DND-41 (cell line): ENCODE data around the gene DENND1A.

Experiments
- EZH2 ChIP-seq: IDR thresholded peaks from 3 replicates; pipeline ENCODE4 v1.6.1; 2012; ENCODE audit warnings: borderline replicate concordance, low read depth, mild to moderate bottlenecking, moderate library complexity, low read length, inconsistent platforms; ENCODE audit not compliant: severe bottlenecking
- TF ChIP-seq, protein P1 (sequence below): IDR thresholded peaks from 2 replicates; pipeline ENCODE4 v1.5.1; 2012; ENCODE audit warnings: borderline replicate concordance, low read length, moderate library complexity, mild to moderate bottlenecking; ENCODE audit not compliant: poor library complexity, severe bottlenecking; ENCODE audit errors: extremely low read depth

- TF ChIP-seq, protein P1, sequence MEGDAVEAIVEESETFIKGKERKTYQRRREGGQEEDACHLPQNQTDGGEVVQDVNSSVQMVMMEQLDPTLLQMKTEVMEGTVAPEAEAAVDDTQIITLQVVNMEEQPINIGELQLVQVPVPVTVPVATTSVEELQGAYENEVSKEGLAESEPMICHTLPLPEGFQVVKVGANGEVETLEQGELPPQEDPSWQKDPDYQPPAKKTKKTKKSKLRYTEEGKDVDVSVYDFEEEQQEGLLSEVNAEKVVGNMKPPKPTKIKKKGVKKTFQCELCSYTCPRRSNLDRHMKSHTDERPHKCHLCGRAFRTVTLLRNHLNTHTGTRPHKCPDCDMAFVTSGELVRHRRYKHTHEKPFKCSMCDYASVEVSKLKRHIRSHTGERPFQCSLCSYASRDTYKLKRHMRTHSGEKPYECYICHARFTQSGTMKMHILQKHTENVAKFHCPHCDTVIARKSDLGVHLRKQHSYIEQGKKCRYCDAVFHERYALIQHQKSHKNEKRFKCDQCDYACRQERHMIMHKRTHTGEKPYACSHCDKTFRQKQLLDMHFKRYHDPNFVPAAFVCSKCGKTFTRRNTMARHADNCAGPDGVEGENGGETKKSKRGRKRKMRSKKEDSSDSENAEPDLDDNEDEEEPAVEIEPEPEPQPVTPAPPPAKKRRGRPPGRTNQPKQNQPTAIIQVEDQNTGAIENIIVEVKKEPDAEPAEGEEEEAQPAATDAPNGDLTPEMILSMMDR: no peak
- no peak for TF ChIP-seq EZH2
Measured at GRCh38 chr9:123359546-123359945, 570.4 kb downstream of the DENND1A start.
